ENCODE data around the gene KIRREL1. TPM values are rescaled to one million over a fixed set of nuclear protein-coding genes. Genes with fewer than 3 reads are reported as not detected.

Gene KIRREL1
- total RNA-seq, 1 experiment from 2014 or later, result 211 TPM

GRCh38 chr1:158107916-158108315 lies 114.5 kb downstream of the KIRREL1 start:
- H3K4me1 ChIP-seq (ENCODE audit: insufficient read depth, low read length, poor library complexity, severe bottlenecking), result peaks cover 47% of the 10 kb centered on the region
- ChIA-PET POLR2A (ENCODE audit: low non-redundant PET) (no interaction called here), CTCF (interaction anchor here (1.0 kb wide), 1 partner anchor 12 kb away, joined by 3 read pairs; no protein-coding TSS in a partner anchor)
- H3K9me3 ChIP-seq (ENCODE audit: low read depth, low read length, poor library complexity, severe bottlenecking), result peaks cover 8% of the 10 kb centered on the region
- peak; percentile 70 for DNase-seq (ENCODE audit: low spot score)
- no TSS peak for BruUV-seq (replicated peaks)
- no peak for TF ChIP-seq CTCF (conservative IDR thresholded peaks at IDR 0.05; ENCODE audit: low read depth, low read length)
- no peak for TF ChIP-seq EZH2 (IDR thresholded peaks at IDR 0.05; ENCODE audit: borderline replicate concordance, low read depth, low read length, poor library complexity, severe bottlenecking)
- no peak overlapping the region for H3K4me3 ChIP-seq (ENCODE audit: low read depth, low read length, poor library complexity, severe bottlenecking)
- H3K36me3 ChIP-seq (ENCODE audit: insufficient read depth, low read length, poor library complexity, severe bottlenecking), result no peaks in the 10 kb centered on the region
- no peaks in the 10 kb centered on the region for H3K27me3 ChIP-seq (replicated peaks; ENCODE audit: insufficient read depth, low read depth, low read length, poor library complexity)
- H3K27ac ChIP-seq (ENCODE audit: low read depth, low read length, poor library complexity, severe bottlenecking), result no peak overlapping the region
- intact Hi-C loops (cut with micrococcal nuclease; ENCODE audit: unreplicated experiment), result no loop called here

DNA sequence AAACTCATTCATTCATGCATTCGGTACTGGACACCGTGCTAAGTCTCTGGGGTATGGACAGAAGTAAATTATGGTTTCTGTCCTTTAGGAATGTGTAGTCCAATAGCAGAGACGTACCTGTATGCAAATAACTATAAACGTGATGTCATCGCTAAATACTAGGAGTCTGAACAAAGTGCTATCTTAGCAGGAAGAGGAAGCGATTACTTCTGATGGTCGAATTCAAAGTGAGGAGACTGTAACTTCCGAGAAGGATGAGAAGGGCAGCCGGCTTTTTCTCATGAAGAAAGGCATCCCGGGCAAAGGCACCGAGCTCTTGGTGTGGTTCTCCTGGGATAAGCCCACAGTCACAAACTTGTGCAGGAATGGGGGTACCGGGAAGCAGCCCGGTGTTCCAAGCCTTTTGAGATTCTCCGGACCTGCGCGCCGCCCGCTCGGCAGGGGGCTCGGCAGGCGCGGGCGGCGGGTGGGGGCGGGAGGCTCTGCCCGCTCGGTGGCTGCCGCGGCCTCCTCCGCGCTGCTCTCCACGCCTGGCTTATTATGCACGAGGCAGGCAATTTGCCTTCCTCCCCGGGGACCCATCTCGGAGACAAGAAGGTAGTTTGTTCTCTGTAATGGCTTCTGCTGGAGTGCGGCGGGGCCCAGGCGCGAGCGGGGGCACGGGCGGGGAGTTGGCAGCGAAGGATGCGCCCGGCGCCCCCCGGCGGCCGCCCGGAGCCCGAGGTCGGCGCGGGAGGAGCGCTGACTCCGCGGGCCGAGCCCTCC lies 119.7 kb downstream of the KIRREL1 start:
- peaks cover 35% of the 10 kb centered on the region for H3K4me1 ChIP-seq (ENCODE audit: insufficient read depth, low read length, poor library complexity, severe bottlenecking)
- H3K27ac ChIP-seq (ENCODE audit: low read depth, low read length, poor library complexity, severe bottlenecking), result peak overlapping the region; percentile 39
- no TSS peak for BruUV-seq (replicated peaks)
- intact Hi-C loops (cut with micrococcal nuclease; ENCODE audit: unreplicated experiment), result no loop called here
- DNase-seq (ENCODE audit: low spot score), result peak; percentile 95
- TF ChIP-seq CTCF (conservative IDR thresholded peaks at IDR 0.05; ENCODE audit: low read depth, low read length), result peak; percentile 50; the same call in 1 of the 2 replicates
- no peak for TF ChIP-seq EZH2 (IDR thresholded peaks at IDR 0.05; ENCODE audit: borderline replicate concordance, low read depth, low read length, poor library complexity, severe bottlenecking)
- CTCF ChIA-PET, result interaction anchor here (0.5 to 2.7 kb wide), 8 partner anchors 10 to 149 kb away, joined by 3 to 14 read pairs (median 5); no protein-coding TSS in a partner anchor
- H3K36me3 ChIP-seq (ENCODE audit: insufficient read depth, low read length, poor library complexity, severe bottlenecking), result no peaks in the 10 kb centered on the region
- POLR2A ChIA-PET (ENCODE audit: low non-redundant PET), result interaction anchor here (0.6 to 0.8 kb wide), 2 partner anchors 10 to 135 kb away, joined by 3 to 4 read pairs; no protein-coding TSS in a partner anchor
- no peaks in the 10 kb centered on the region for H3K27me3 ChIP-seq (replicated peaks; ENCODE audit: insufficient read depth, low read depth, low read length, poor library complexity)
- peaks cover 8% of the 10 kb centered on the region for H3K9me3 ChIP-seq (ENCODE audit: low read depth, low read length, poor library complexity, severe bottlenecking)
- H3K4me3 ChIP-seq (ENCODE audit: low read depth, low read length, poor library complexity, severe bottlenecking), result peak overlapping the region; percentile 50

DNA sequence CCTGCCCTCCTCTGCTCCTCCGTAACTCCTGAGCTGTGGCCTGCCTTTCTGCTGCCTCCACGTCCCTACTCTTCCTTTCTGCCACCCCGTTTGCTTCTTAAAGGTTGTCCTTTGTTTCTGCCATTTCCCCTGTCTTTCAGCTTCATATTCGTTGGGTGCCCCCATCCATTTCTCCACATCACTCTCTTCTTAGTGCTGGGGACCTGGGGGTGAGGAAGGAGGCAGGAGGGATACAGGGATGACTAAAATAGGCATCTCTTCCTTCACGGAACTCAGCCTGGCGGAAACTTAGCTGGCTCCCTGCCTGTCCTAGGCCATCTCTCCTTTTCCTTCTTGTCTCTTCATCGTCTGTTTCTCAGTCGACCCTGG lies 120.3 kb downstream of the KIRREL1 start:
- peaks cover 40% of the 10 kb centered on the region for H3K4me1 ChIP-seq (ENCODE audit: insufficient read depth, low read length, poor library complexity, severe bottlenecking)
- intact Hi-C loops (cut with micrococcal nuclease; ENCODE audit: unreplicated experiment), result no loop called here
- no peaks in the 10 kb centered on the region for H3K36me3 ChIP-seq (ENCODE audit: insufficient read depth, low read length, poor library complexity, severe bottlenecking)
- no peak for TF ChIP-seq EZH2 (IDR thresholded peaks at IDR 0.05; ENCODE audit: borderline replicate concordance, low read depth, low read length, poor library complexity, severe bottlenecking)
- TF ChIP-seq CTCF (conservative IDR thresholded peaks at IDR 0.05; ENCODE audit: low read depth, low read length), result no peak
- H3K27ac ChIP-seq (ENCODE audit: low read depth, low read length, poor library complexity, severe bottlenecking), result peak overlapping the region; percentile 39
- ChIA-PET POLR2A (ENCODE audit: low non-redundant PET) (interaction anchor here (0.8 kb wide), 1 partner anchor 10 kb away, joined by 4 read pairs; no protein-coding TSS in a partner anchor), CTCF (interaction anchor here (0.5 to 2.7 kb wide), 8 partner anchors 9 to 150 kb away, joined by 3 to 14 read pairs (median 5); no protein-coding TSS in a partner anchor)
- no peak for DNase-seq (ENCODE audit: low spot score)
- peak overlapping the region; percentile 50 for H3K4me3 ChIP-seq (ENCODE audit: low read depth, low read length, poor library complexity, severe bottlenecking)
- no TSS peak for BruUV-seq (replicated peaks)
- H3K27me3 ChIP-seq (replicated peaks; ENCODE audit: insufficient read depth, low read depth, low read length, poor library complexity), result no peaks in the 10 kb centered on the region
- H3K9me3 ChIP-seq (ENCODE audit: low read depth, low read length, poor library complexity, severe bottlenecking), result peaks cover 8% of the 10 kb centered on the region
